ENCODE data around the gene IFT88.

Gene IFT88

DNA sequence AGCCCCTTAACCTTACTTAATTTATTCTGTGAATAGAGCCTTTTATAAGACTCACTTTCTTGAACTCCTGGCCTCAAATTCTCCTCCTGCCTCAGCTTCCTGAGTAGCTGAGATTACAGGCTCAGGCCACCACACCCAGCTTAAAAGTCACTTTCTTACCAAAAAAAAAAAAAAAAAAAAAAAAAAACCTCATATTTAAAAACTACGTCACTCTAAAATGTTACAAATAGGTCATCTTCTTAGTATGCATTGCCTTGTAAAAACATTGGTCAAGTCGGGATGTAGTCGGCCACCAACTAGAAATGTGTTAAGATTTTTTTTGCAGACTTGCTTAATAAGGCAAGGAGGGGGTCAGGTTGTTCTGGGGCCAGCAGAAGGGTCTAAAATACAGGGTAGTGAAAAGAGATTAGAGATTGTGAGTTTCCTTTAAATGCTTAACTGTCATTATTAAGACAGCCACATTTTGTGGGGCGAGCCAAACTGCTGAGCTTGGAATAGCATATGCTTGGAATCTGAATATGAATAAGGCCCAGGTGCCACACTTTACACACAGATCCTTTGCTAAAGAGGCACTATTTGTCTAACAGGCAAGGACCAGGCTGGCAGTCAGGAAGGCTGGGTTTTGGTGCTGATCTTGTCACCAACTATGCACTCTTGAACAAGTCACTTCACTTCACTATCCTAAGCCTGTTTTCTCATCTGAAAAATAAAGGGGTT lies 120.1 kb downstream of the IFT88 start:
- no peak for DNase-seq

DNA sequence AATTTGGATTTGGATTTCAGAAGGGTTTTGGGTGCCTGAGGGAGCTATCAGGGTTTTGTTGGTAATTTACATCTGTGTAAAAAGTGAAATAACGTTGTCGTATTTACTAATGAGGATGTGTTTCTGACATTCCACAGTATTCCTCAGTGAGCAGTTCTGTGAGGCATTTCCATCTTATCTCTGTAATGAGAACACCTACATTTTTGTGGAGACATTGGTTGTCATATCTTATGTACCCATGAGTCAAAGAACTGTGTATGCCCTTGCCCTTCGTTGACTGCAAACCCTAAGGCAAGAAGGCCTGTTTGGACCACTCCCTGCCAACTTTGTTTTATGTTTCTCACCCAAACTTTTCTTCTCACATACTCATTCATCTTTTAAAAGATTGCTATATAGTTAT lies 122.3 kb downstream of the IFT88 start:
- DNase-seq, result no peak

DNA sequence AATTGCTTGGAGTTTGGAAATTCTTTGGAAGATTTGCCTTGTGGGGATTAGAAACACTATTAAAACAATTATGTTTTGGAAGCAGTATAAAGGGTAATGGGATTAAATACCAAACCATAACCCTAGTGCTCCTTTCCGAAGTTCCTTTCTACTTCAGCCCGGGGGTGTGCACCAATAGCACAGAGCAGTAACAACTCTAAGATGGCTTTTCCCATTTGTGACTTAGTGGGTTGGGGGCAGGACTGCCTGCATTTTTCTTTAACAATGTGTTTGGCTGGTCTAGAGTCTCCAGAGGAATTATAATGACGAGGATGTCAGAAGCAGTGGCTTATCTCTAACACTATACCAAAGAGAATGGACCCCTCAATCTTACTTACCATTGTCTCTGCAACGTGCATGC lies 124.7 kb downstream of the IFT88 start:
- no peak for DNase-seq

DNA sequence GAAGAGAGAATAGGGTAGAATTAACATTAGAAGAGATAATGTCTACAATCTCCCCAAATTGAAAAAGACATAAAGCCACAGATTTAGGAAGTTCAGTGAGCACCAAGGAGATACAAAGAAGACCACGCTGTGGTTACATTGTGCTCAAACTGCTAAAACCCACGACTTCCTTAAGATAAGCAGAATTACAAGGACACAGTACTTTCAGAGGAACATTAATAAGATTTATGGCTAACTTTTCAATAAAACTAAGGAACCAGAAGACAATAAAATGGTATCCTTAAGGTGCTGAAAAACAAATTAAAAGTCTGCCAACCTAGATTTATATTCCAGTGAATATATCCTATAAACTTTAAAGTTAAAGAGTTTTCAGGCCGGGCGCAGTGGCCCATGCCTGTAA lies 129.1 kb downstream of the IFT88 start:
- no peak for DNase-seq

DNA sequence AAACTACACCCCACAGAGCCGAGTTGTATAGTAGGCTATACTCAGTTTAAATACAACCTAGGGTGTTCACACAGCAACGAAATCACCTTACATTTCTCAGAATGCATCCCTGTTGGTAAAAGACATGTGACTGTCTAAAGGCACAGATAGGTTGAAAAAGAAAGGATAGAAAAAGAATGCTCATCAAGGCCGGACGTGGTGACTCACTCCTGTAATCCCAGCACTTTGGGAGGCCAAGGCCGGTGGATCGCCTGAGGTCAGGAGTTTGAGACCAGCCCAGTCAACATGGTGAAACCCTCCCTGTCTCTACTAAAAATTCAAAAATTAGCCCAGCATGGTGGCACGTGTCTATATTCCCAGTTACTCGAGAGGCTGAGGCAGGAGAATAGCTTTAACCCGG lies 132.8 kb downstream of the IFT88 start:
- no peak for DNase-seq

DNA sequence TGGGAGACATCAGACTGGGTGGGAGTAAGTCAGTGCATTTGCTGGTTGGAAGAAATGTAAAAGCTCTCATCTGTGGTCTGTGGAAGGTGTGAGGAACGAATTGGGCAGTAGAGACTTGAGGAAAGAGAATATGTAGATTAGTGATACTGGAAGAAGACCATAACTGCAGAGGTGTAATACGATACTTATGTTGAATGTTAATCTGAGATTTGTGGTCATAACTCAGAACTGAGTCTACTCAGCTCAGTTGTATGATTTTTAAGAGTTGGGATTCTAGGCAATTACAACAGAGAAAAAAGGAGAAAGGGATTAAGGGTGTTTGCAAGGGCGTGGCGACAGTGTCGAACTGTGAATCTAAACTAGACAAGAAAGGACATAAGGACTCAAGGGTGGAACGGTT lies 133.3 kb downstream of the IFT88 start:
- DNase-seq, result no peak

DNA sequence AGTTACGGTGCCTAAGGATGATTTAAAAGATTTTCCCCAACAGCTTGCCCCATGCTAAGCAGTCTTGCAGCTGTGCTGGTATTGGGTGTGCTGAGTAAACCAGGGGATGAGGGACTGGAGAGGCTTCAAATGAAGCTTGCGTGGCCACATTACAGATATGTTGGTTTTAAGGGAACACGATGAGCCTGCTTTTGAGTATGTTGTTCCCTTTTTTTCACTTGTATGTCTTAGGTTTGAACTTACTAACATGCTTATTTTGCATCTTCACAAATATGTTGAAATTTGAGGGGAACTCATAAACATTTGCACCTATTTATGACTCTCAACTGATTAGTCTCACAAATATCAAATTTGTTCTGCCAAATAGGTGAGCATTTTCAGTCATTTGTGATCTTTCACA lies 134.5 kb downstream of the IFT88 start:
- DNase-seq, result no peak

DNA sequence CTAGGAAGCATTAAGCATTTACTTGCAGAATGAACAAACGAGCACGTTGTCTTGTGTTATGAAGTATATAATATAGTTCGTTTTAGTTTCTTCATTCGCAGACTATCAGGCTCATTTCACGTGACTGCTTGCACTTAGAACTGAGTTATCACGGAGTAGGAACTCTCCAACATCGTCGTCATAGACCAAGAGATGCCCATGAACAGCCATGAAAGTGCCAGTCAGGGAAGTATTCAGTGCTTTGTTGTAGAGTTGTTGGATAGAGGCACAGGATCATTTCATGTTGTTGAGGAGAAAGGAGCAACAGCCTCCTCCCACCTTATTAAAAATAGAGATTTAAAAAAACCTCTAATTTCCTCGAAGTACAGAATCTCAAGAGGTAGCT lies 135.6 kb downstream of the IFT88 start:
- DNase-seq, result no peak

DNA sequence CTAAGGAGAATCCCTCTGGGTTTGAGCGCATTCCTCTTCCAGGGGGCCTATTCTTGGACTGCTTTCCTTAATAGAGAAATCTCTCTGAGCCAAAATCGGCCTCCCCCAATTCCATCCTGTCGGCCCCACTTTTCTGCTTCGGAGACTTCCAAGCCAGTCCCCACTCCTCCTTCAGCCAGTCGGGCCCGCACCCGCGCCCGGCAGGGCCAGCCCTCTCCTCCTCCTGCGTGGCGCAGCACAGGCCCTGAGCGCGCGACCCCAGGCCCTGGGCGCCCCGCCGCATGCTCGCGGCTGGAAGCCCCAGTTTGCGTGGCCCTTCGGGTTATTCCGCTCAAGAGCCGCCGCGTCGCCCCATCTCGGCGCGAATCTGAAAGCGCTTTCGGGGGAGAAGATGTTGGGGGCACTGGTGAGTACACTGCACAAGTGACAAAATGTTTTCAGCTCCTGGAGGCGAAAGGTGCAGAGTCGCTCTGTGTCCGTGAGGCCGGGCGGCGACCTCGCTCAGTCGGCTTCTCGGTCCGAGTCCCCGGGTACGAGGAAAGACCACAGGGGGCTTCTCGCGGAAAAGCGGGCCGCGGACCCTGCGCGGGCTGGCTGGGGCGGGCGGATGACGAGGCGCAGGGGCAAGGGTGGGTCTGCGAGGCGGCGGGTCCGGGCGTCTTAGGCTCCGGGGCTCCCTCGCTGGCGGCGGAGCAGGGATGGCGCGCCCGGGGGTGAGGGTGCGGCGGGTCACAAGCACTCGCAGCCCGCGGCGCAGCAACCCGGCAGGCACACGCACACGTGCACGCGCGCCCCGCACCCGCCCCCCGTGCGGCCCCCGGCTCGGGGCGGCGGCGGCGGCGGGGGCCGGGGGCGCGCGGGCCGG lies 136.2 kb downstream of the IFT88 start, which contains the start of gene IL17D:
Gene IL17D, plus strand, starts transcription at position 785 of the 865 bp plus-strand sequence. CDS start 303 bp downstream, outside the sequence.
- DNase-seq, result no peak

DNA sequence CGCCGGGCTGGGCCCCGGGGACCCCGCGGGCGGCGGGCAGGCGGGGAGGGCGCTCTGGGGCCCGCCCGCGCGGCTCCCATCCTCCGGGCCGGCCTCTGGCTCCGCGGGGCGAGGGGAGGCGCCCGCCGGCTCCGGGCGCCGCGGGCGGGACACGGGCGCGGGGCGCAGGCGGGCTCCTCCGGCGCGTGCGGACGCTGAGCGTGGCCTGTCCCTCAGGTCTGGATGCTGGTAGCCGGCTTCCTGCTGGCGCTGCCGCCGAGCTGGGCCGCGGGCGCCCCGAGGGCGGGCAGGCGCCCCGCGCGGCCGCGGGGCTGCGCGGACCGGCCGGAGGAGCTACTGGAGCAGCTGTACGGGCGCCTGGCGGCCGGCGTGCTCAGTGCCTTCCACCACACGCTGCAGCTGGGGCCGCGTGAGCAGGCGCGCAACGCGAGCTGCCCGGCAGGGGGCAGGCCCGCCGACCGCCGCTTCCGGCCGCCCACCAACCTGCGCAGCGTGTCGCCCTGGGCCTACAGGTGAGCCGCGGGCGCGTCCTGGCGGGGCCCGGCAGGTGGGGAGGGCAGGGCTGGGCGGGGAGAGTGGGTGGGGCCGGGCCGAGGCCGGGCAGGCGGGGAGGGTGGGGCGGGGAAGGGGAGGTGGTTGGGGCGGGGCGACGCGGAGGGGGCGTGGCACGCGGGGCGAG lies 137.0 kb downstream of the IFT88 start:
- DNase-seq, result peak; percentile 73

DNA sequence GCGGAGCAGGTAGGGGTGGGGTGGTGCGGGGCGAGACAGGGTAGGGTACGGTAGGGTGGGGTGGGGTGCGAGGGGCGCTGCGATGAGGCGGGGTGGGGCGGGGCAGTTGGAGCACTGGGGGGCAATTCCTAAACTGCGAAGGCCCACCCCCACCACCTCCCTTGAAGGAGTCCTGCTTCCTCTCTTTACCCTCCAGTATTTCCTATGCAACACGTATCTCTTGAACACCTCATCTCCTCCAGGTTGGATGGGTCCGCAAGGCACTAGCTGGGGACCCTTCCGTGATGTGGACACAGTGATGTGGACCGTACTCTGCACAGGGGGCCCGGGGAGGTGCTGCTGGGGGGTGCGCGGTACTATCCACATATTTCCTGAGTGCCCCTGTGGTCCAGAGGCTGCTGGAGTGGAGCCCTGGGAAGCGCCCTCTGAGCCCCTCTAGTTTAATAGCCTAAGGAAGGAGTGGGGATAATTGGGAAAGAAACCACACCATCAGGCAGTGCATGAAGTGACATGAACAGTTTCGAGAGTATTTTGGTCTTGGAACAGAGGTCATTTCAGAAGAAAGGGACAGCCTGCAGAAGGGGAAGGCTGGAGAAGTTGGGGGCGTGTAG lies 137.6 kb downstream of the IFT88 start:
- no peak for DNase-seq

DNA sequence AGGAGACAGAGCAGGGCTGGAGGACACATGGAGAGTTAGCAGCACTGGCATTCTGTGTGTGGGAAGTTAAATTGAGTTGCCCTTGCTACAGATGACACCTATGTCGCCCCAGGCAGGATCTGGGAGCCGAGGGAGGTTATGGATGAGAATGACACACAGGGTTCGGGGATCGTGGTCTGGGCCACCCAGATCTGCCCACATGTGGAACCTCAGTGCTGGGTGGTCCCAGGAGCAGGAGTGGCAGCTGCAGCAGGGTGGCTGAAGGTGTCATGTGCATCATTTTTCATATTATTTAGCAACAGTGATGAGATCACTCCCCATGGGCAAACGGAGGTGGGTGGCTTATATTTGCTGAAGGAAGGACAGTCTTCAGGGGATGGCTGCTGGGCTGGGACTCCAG lies 139.7 kb downstream of the IFT88 start:
- DNase-seq, result no peak

DNA sequence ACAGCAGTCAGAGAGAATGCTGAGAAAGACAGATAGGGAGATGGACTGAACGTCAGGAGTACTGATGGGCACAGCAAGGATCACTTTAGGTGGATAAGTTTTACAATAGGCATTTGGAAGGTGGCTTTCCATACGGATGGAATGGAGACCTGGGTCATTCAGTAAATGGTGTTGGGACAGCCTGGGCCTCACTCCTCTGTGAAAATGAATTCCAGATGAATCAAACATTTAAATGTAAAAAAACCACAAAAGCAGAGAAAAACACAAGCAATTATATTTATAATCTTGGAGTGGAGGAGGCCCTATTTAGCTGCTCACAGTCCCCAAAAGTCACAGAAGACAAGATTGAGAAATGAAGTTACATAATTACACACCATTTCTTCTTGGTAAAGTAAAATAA lies 141.3 kb downstream of the IFT88 start:
- DNase-seq, result no peak

DNA sequence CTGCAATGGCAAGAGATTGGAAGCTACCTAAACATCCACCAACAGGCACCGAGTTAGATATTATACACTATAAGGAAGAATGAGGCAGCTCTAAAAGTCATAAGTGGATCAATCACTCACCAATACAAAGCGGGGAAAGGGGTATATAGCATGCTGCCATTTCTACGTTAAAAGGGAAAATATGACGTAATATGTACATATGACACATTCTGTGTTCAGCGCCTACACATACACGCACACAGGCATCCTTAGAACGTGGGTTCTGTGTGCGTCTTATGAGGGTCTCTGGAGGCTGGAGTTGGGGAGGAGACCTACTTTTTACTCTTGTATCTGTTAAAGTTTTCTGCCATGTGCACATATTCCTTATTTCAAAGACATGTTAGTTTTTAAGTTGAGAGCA lies 142.4 kb downstream of the IFT88 start:
- no peak for DNase-seq

DNA sequence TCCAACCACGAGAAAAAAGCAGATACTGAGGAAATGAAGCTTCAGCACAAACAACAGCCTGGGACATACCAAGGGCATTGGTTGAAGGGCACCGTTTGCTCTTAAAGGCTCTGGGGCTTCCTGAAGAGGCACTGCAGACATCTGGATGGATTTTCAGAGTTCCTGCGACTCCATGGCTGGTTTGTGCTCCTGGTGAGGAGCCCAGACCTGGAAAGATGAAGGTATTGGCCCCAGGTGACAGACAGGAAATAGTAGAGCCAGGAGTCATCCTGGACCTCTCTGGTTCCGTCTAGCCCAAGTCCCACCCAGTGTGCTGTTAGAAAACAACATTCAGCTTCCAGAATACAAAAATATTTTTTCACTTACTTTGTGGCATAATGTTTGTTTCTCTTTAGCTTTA lies 142.8 kb downstream of the IFT88 start:
- DNase-seq, result no peak

DNA sequence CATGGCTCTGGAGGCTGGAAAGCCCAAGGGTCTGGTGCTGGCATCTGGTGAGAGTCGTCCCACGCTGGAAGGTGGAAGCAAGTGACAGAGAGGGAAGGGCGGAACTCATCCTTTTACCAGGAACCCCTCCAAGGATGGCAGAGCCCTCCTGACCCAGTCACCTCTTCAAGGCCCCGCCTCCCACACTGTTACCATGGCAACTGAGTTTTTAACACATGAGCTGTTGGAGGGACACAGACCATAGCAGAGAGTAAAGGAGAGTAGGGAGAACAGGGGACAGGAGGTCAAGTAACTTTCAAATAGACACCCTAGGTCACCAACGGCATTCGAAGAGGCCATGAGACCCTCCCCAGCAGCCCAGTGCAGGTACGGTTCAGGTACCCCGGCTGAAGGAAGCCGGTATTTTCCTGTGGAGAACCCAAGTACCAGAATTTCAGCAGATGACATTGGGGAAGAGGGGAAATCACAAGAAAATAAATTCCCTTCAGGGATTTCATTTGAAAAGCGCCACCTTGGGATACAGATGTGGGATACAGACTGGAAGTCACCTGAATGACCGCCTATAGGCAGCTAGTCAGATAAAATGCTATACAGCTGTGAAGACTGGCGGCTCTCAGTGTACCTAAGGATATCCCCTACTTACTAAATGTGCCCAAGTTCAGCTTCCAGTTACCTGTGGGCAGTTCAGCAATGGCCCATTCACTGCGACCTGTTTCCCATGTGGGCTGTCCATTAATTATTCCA lies 144.5 kb downstream of the IFT88 start:
- no peak for DNase-seq

DNA sequence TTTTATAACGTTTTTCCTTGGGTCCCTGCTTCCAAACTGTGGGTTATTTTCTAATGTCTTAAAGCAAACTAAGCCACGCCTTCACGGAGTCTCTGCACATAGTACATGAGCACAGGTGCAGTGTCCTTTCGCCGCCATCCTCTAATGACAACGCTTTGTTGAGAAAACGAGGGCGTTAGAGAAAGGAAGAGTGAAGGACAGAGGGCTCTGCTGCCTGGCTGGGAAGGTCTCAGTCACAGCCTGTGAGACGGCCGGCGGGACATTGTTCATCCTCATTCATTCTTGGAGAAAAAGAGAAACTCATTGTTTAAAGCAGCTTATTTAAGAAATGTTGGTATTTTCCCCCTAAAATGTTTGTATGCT lies 146.0 kb downstream of the IFT88 start:
- no peak for DNase-seq

DNA sequence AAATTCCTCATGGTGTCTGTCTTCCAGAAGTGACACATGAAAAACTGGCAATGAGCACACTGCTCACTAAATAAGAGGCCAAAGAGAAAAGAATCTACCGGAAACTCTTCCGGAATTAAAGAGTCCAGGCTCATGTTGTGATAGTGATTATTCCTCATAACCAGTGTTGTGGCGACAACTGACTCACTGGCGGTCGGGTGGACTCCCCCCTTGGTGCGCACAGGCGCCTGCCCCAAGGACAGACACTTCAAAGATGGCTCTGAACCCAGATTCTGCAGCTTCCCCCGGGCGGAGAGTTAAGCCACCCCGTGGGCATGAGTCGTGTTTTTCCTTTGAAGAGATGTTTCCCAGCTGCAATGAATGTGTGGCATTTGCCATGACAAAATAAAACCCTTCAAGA lies 146.8 kb downstream of the IFT88 start:
- DNase-seq, result peak; percentile 15

DNA sequence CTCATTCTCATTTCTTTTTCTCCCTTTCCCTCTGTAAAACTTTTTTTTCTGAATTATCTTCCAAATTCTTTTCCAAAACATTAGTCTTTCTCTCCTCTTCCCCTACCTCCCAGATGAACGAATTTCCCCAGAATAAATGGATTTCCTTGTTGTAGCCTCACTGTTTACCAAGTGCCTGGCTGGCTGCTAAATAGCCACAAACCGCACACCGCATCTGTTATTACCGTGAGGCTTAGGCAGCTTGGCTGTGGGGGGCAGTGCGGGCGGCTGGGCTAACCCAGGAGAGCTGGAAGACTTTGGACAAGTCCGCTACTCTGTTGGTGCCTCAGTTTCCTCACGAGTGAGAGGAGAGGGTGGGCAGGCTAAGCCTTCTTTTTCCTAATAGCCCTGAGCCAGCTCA lies 147.2 kb downstream of the IFT88 start:
- no peak for DNase-seq

DNA sequence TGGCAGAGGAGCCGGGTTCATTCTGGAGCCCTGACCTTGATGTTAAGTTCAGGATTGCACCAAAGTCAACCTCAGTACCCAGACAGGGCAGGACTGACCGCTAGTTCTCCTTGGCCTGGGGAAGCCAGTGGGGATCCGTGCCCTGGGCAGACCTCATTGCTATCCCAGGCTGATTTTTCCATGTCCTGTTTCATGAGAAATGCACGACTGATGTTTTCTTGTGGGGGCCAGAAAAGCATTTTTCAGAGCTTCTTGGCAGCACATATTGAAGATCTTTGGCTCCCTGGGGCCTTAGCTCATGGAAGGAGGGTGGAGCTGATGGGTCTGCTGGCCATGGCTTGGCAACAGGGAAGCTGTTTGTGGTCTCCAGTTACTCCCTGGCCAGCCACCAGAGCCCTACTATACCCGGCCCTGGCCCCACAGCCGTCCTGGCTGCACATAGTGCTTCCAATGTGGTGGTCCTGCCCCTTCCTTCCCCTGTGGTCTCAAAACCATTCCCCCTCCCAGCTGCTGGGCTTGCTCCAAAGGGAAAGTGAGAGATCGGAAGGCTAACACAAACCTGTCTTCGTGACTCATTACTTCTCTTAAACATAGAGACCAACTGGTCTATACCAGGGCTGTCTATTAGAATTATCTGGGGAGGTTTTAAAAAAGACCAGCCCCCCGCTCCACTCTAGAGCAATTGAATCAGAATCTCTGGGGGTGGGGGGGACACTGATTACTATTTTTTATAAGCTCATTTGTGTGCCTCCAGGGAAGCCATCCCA lies 147.8 kb downstream of the IFT88 start:
- no peak for DNase-seq

DNA sequence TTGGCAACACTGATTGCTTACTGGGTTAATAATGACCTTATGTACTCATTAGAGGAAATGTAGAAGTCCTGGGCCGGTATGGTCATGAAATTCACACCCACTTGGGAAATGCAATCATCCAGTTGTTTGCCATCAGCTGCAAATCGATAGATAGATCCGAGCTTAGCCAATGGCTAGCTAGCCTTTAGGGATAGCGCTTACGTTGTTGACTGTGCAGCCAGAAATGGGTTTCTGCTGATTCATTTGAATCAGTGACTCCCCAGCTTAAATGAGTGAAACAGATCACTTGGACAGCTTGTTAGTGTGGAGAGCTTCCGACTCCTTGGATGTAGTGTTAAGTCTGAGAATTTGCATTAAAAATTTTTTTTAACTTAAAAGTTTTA lies 148.4 kb downstream of the IFT88 start:
- no peak for DNase-seq

DNA sequence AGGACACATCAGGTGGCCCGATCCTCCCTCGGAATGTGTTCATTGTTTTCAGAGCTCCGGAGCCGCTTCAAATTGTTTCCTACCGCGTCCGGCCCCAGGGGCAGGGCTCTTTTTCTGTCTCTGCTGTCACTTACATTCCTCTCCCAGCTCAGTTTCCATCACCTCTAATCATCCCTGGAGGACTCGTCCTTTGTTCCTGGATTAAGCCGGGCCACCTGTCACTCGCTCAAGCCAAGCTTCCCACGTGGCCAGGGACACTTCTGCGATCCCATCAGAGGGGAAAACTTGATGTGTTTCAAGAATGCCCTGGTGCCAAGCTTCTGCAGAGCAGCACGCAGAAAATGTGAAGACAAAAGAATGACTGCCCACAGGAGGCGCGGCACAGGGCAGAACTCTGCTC lies 150.0 kb downstream of the IFT88 start:
- DNase-seq, result no peak

Measured in GDM1 (cell line).